ENCODE measurements around the gene TEX35.

DNA sequence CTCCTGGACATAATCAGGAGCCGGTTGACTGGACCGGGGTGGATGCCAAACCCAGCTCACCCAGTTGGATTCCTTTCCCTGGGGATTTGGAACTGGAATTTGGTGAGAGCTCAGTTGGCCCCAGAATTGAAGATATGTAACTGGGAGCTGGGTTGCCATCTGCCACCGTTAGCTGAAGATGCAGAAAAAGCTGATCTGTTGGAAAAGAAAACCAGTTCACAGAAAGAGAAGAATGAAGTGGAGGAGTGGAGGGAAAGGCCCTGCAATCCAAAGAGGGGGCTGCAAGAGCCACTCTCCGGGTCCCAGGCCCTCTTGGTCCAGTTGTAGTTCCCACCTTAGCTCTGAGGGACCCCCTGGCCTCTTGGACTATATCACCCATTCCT, 16.0 kb downstream of the TEX35 start:
- TF ChIP-seq, protein P1, sequence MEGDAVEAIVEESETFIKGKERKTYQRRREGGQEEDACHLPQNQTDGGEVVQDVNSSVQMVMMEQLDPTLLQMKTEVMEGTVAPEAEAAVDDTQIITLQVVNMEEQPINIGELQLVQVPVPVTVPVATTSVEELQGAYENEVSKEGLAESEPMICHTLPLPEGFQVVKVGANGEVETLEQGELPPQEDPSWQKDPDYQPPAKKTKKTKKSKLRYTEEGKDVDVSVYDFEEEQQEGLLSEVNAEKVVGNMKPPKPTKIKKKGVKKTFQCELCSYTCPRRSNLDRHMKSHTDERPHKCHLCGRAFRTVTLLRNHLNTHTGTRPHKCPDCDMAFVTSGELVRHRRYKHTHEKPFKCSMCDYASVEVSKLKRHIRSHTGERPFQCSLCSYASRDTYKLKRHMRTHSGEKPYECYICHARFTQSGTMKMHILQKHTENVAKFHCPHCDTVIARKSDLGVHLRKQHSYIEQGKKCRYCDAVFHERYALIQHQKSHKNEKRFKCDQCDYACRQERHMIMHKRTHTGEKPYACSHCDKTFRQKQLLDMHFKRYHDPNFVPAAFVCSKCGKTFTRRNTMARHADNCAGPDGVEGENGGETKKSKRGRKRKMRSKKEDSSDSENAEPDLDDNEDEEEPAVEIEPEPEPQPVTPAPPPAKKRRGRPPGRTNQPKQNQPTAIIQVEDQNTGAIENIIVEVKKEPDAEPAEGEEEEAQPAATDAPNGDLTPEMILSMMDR (IDR thresholded peaks at IDR 0.05), result no peak
- no peak for TF ChIP-seq POLR2A (IDR thresholded peaks at IDR 0.05)
